Stimulated activated CD4-positive, alpha-beta T cell treated with anti-CD3 and anti-CD28 coated beads, TNF-alpha, amount 100 ng/mL, for 4 hours (primary cell): Measurements from ENCODE around the gene NFASC.

ENCODE experiments used
- DNase-seq, 3 experiments: peaks; one replicate each; pipeline ENCODE4 v3.0.0-alpha.2; 2020; ENCODE audit warnings: low read depth in 3 of 3

Gene NFASC

GRCh38 chr1:205062895-205063294, 192.2 kb downstream of the NFASC start:
- no peak for DNase-seq

GRCh38 chr1:205064301-205064700, 193.6 kb downstream of the NFASC start:
- DNase-seq = no peak

DNA sequence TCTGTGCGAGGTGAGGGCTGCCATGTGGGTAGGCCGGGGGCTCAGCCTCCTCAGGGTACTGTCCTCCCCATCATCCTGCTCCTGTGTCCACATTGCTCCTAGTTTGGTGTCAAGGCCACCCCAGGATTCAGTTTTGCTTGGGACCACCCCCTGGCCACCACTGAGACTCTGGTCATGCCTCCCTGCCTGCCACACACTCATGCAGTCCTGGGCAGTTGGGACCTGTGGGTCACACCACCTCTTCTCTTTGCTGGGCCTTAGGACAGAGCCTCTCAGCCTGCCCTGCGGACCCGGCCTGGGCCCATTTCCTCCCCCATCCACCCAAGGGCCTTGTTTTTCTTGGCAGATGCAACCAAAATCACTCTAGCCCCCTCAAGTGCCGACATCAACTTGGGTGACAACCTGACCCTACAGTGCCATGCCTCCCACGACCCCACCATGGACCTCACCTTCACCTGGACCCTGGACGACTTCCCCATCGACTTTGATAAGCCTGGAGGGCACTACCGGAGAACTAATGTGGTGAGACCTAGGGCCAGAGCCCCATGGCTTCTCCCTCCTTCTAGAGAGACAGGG, 194.2 kb downstream of the NFASC start:
- no peak for DNase-seq

- DNase-seq = no peak
Observed at GRCh38 chr1:205065666-205066065, 195.0 kb downstream of the NFASC start.

DNA sequence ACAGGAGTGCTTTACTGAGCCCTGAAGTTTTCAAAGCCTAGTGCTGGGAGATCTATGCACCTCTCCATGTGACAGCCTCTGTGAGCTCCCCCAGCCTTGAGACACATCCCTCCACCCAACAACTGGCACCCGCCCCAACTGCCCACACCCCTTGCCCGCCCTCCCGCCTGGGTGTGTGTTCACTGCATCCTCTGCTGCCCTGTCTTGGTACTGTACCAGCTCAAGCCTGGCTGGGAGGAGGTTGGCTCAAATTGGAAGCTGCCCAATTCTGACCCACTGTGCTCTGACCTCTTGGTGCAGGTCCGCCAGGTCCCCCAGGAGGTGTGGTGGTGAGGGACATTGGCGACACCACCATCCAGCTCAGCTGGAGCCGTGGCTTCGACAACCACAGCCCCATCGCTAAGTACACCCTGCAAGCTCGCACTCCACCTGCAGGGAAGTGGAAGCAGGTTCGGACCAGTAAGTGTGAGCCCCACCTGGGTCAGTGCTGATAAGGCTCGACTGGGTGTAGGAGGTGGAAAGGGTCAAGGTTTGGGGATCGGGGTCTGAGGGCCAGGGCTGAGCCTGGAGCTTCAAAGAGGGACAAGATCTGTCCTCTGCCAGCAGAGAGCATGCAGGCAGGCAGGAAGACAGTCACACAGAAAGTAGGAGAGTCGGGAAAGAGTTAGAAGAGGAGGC, 195.6 kb downstream of the NFASC start:
- DNase-seq = no peak

- DNase-seq = no peak
Observed at GRCh38 chr1:205067031-205067430, 196.4 kb downstream of the NFASC start.

DNA sequence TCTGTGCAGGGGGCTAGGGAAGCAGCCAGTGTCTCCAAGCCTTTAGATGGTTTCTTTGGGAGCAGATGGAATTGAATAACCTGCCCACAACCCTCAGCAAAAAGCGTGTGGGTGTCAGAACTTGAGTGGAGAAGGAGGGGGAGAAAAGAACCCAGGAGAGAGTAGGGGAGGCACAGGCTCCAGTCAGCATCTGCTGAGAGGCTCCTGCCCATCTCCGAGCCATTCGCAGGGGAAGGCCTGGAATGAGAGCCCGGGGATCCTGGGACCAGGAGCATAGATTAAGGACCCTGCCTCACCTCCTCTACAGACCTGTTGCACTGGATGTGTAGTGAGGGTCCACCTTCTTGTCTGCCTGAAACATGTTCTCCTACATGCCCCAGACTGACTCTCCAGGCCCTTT, 197.3 kb downstream of the NFASC start:
- DNase-seq = no peak

DNA sequence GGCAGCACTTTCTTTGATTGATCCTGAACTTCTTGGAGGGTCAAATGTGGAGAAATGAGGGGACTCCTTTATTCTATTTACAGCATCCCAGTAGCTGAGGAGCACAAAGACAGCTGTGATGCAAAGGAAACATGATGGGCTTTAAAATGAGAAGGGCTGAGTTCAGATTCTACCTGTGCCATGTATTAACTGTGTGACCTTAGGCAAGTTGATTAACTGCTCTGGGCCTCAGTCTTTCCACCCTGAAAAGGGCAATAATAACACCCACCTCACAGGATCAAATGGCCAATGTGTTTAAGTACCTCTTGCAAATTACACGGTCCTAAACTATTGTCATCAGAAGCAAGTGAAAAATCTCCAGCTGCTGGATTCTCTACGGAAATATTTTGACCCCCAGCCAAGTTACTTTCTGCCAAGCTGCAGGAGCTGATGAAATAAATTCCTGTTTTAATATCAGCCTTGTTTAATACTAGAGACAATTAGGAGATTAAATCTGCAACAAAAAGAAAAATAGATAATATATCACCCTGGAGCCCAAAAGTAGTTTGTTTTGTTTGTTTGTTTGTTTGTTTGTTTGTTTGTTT, 197.9 kb downstream of the NFASC start:
- DNase-seq = no peak

- DNase-seq = no peak
Observed at GRCh38 chr1:205069371-205070125, 198.9 kb downstream of the NFASC start.

- DNase-seq = no peak
Observed at GRCh38 chr1:205071028-205071409, 200.4 kb downstream of the NFASC start.

- DNase-seq = no peak
Observed at GRCh38 chr1:205071801-205072200, 201.1 kb downstream of the NFASC start.

GRCh38 chr1:205072286-205072685, 201.6 kb downstream of the NFASC start:
- DNase-seq = no peak
